Stimulated activated naive CD4-positive, alpha-beta T cell treated with Interleukin-2 at 50 U/mL for 16 hours (primary cell): ENCODE data around the gene IRF5.

Source experiments
- DNase-seq: peaks from one replicate; lab custom pipeline; 2025; lab: John Stamatoyannopoulos, UW

Gene IRF5

GRCh38 chr7:128921866-128922440, 15.8 kb upstream of the IRF5 start:
- DNase-seq = no peak

GRCh38 chr7:128922496-128923410, 15.0 kb upstream of the IRF5 start:
- no peak for DNase-seq

DNA sequence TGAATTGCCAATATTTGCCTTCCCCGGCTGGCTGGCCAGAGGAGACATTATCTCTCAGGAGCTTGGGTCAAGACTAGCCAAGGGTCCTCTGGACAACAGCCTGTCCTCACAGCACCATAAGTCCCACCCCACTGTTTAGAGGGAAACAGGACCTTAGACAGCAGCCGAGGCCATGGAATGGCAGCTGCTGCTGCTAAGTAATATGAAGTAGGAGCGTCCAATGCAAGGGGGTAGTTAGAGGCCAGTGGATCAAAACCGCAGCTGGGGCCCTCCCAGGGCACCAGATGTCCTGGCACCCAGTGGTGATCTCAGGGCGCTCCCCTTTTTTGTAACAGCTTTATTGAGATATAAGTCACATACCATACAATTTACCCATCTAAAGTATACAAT, 14.3 kb upstream of the IRF5 start:
- DNase-seq = no peak

DNA sequence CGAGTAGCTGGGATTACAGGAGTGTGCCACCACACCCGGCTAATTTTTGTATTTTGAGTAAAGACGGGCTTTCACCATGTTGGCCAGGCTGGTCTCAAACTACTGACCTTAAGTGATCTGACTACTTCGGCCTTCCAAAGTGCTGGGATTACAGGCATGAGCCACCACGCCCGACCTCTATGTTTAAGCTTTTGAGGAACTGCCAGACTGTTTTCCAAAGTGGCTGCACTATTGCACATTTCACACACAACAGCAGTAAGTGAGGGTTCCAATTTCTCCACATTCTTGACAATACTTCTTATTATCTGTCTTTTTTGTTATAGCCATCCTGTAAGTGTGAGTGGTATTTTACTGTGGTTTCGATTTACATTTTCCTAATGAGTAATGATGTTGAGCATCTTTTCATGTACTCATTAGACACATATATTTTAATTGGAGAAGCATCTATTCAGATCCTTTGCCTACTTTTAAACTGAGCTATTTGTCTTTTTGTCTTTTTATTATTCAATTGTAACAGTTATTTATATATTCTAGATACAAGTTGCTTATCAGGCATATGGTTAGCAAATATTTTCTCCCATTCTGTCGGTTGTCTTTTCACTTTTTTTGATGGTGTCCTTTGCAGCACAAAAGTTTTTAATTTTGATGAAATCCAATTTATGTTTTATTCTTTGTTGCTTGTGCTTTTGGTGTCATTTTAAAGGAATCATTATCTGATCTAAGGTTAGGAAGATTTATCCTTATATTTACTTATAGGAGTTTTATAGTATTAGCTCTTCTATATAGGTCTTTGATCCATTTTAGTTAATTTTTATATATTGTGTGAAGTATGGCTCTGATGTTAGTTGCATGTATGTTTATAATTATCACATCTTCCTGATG, 12.8 kb upstream of the IRF5 start:
- no peak for DNase-seq

DNA sequence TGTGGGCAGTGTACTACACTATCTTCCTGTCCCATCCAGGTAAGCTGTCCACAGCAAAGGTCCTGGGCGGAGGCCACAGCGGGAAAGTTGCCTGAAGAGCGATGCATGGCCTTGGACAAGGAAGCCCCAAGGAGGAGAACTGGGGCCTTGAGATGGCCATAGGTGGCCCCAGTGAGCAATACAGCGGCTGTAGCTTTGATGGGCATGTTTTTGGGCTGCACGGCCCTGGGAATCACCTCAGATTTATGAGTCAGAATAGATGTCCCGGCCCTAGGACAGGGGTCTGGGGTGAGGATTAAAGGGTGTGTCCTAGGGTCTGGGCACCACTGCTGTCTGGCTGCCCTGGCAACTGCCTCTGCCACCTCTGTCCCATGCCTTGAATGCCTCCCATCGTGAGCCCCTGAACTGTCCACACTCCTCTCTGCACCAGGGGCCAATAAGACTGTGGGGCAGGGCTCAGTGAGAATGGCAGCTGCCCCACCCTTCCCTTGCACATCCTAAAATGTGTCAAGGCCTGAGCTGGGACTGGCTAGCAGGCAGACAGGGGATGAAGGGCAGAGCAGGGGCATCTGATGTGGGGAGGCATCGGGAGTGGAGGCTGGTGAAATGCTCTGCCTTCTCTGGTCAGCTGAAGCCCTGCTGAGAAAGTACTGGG, 9.4 kb upstream of the IRF5 start:
- no peak for DNase-seq

- DNase-seq = no peak
Measured at GRCh38 chr7:128928882-128929788, 8.6 kb upstream of the IRF5 start.

- no peak for DNase-seq
Measured at GRCh38 chr7:128931190-128931798, 6.4 kb upstream of the IRF5 start.

DNA sequence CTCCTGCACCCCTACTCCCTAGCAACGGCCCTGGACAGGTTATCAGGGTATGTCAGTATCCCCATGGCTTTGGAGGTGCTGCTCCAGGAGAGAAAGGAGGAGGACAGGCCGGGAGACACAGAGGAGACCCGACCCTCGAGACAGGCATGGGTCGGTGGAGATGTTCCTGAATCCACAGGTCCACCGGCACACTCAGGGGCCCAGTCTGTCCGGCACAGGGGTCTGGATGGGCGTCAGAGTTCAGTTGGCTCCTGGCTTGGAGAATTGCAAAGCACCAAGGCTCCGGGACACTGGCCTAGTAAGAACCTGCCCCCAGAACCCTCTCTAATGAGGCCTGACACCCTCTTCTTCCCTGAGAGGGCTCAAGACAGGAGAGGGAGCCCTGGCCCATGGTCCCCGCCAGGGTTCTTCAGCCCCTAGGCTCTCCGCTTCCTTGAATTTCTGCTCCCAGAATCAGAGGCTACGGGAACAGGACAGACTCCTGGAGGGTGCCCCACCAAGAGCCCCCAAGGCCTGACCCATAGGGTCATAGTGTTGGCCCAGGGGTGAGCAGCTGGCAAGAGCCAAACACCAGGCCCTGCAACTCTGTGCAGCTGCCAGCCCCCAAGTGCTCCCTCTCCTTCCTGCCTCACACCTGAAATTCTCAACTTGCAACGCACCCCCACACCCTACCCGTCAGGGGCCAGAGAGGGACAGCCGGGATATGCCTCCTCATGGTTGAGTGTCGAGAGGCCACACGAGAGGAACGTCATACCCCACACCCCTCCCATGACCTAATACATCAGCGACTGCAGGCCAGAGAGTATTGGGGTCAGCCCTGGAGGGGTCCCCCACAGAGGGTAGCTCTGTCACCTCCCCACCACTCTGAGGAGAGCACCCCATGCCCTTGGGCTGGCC, 5.5 kb upstream of the IRF5 start:
- DNase-seq = no peak

DNA sequence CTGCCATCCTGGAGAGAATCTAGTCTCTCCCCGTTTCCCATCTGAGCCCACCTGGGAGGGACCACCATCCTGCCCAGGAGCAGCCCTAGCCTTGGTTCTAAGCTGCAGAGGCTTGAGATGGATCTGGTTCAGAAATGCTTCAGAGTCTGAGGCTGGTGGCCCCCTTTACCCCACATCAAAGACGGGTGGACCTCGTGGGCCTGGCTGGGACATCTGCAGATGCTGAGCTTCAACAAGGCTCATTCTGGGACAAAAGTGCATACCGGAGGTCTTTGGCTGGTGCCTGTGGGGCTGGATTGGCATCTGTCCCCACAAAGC, 4.9 kb upstream of the IRF5 start:
- no peak for DNase-seq

GRCh38 chr7:128933180-128933891, 4.4 kb upstream of the IRF5 start:
- DNase-seq = peak; percentile 46

- no peak for DNase-seq
Measured at GRCh38 chr7:128934361-128935341, 3.1 kb upstream of the IRF5 start.

GRCh38 chr7:128935342-128935730, 2.4 kb upstream of the IRF5 start:
- DNase-seq = no peak

- no peak for DNase-seq
Measured at GRCh38 chr7:128936798-128937197, 929 bp upstream of the IRF5 start.

DNA sequence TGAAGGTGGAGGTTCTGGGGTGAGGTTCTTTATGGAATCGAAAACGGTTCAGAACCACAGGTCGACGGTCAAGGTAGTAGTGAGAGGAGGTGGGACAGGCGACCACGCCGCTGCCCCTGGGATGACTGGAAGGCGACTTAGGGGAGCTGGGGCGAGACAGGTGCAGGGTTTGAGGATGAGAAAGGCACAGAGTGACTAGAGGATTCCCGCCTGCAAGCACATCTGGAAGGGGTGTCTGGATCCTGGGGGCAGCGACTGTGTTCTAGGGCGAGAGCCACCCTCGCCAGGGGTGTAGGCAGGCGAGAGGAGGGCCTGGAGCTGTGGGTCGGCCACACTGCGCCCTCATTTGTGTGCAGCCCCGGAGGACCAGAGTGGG, 468 bp upstream of the IRF5 start:
- DNase-seq = no peak

GRCh38 chr7:128938544-128939074, 882 bp downstream of the IRF5 start:
- peak; percentile 22 for DNase-seq

DNA sequence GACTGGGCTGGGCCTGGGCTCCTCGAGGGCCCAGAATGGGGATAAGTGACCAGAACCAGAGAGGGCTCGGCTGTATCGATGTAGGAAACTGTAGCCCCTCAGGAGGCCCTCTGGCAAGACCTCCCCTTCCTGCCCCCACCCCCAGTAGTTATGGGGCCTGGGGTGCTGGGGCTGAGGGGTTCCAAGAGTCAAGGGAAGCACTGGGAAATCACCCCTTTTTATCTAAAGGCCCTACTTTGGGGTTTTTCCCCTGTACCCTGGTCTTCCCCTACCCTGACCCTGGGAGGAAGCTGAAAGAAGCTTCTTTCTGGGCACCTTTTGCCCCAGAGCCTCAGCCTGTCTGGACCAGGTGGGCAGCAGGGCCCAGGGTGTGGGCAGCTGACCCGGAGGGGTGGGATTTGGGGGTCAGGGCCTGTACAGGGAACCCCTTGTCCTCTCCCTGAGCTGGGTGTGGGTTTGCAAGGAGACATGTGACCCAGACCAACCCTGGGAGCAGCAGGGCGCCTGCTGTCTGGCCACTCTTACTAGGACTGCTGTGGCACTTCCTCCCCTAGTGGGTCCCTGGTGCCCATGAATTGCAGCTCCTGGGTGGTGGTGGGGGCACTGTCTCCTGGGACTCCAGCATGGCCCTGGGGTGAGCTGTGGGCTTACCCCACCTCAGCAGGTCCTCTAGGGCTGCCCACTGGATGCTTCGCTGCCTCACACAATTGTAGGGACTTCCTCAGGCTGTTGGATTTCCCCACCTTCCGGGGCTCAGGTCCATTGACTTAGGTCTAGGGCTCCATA, 1.5 kb downstream of the IRF5 start:
- no peak for DNase-seq

- DNase-seq = no peak
Measured at GRCh38 chr7:128939861-128940410, 2.2 kb downstream of the IRF5 start.
